GM12878 (cell line): Measurements from ENCODE around the gene AP2S1. TPM values are rescaled to one million over a fixed set of nuclear protein-coding genes. Genes with fewer than 3 reads are reported as not detected.

Source experiments
- ASH2L ChIP-seq: fragments of 300-600, 200-600 bp; sonication (generic); IDR thresholded peaks from 2 replicates; pipeline ENCODE4 v1.6.1; 2017; ENCODE audit warnings: low read depth, mild to moderate bottlenecking, borderline replicate concordance
- BACH1 ChIP-seq: fragments of 450-650 bp; IDR thresholded peaks from 2 replicates; pipeline ENCODE4 v1.6.1; 2017; ENCODE audit warnings: mild to moderate bottlenecking, borderline replicate concordance
- BMI1 ChIP-seq: fragments of 450-650 bp; IDR thresholded peaks from 2 replicates; pipeline ENCODE4 v1.6.1; 2016; ENCODE audit warnings: mild to moderate bottlenecking, moderate library complexity, borderline replicate concordance
- CBX3 ChIP-seq: fragments of 200-600 bp; sonication (generic); IDR thresholded peaks from 2 replicates; pipeline ENCODE4 v1.6.1; 2016; ENCODE audit warnings: low read depth, borderline replicate concordance
- CUX1 ChIP-seq: IDR thresholded peaks from 2 replicates; pipeline ENCODE4 v1.6.1; 2012; ENCODE audit warnings: improper control_type of control experiment, low read depth, low read length; ENCODE audit not compliant: insufficient replicate concordance
- IKZF1 ChIP-seq: fragments of 450-650 bp; conservative IDR thresholded peaks from 2 replicates; pipeline ENCODE4 v1.6.1; 2017; ENCODE audit warnings: antibody characterized with exemption, mild to moderate bottlenecking
- JUND ChIP-seq: IDR thresholded peaks from 2 replicates; pipeline ENCODE4 v1.6.1; 2012; ENCODE audit warnings: low read depth, mild to moderate bottlenecking, low read length, improper control_type of control experiment, moderate library complexity
- KLF5 ChIP-seq: fragments of 450-650 bp; IDR thresholded peaks from 2 replicates; pipeline ENCODE4 v1.6.1; 2014; ENCODE audit warnings: mild to moderate bottlenecking; ENCODE audit not compliant: partially characterized antibody
- SMAD1 ChIP-seq: fragments of 450-650 bp; IDR thresholded peaks from 2 replicates; pipeline ENCODE4 v1.6.1; 2018; ENCODE audit warnings: mild to moderate bottlenecking, low read depth; ENCODE audit not compliant: partially characterized antibody
- WRNIP1 ChIP-seq: IDR thresholded peaks from 2 replicates; pipeline ENCODE4 v1.6.1; 2011; ENCODE audit warnings: low read depth, low read length, improper control_type of control experiment, borderline replicate concordance
- polyA plus RNA-seq, 11 experiments: library from polyadenylated mRNA; depleted of rRNA in 4 of 11; unstranded in 6 of 11; stranded (reverse) in 5 of 11; fragments of >200 nt; fragmentation: Nextera tagmentation in 4 of 11; fragmentation: Illumina TruSeq in 1 of 11; extraction: Ambion mirVana in 4 of 11; extraction: Trizol in 1 of 11; gene quantifications; 1 replicate in 1 of 11; 2 replicates in 10 of 11; pipeline versions ENCODE4 v1.2.1 to v1.2.3, GENCODE V29; 2011 to 2016; ENCODE audit warnings: inconsistent platforms in 2 of 11, missing spikeins in 2 of 11, low read depth in 1 of 11
- total RNA-seq, 4 experiments: library from RNA; depleted of rRNA in 3 of 4; stranded (reverse); fragments of >200 nt in 3 of 4; fragmentation: Illumina TruSeq in 1 of 4; extraction: Trizol in 1 of 4; gene quantifications; 2 replicates each; pipeline versions ENCODE4 v1.2.1 to v1.2.3, GENCODE V29; 2013 to 2021
- TF ChIP-seq, protein P1 (sequence below): fragments of 450-650 bp; IDR thresholded peaks from 2 replicates; pipeline ENCODE4 v1.6.1; 2018; ENCODE audit warnings: borderline replicate concordance, mild to moderate bottlenecking; ENCODE audit not compliant: partially characterized antibody
- TF ChIP-seq, protein P2 (sequence below): fragments of 450-650 bp; IDR thresholded peaks from 2 replicates; pipeline ENCODE4 v1.6.1; 2016; ENCODE audit warnings: mild to moderate bottlenecking
- TF ChIP-seq, protein P3 (sequence below): fragments of 450-650 bp; IDR thresholded peaks from 2 replicates; pipeline ENCODE4 v1.6.1; 2016; ENCODE audit warnings: mild to moderate bottlenecking, moderate library complexity, borderline replicate concordance
- TF ChIP-seq, protein P4 (sequence below): IDR thresholded peaks from 2 replicates; pipeline ENCODE4 v1.6.1; 2012; ENCODE audit warnings: low read depth, low read length, improper control_type of control experiment

The AP2S1 gene
- total and polyA plus RNA-seq, 10 of the 15 experiments (the other 5 are each of a cell fraction or from before 2014, with no cell fraction given) = 10.8 to 239 (median 104) TPM

DNA sequence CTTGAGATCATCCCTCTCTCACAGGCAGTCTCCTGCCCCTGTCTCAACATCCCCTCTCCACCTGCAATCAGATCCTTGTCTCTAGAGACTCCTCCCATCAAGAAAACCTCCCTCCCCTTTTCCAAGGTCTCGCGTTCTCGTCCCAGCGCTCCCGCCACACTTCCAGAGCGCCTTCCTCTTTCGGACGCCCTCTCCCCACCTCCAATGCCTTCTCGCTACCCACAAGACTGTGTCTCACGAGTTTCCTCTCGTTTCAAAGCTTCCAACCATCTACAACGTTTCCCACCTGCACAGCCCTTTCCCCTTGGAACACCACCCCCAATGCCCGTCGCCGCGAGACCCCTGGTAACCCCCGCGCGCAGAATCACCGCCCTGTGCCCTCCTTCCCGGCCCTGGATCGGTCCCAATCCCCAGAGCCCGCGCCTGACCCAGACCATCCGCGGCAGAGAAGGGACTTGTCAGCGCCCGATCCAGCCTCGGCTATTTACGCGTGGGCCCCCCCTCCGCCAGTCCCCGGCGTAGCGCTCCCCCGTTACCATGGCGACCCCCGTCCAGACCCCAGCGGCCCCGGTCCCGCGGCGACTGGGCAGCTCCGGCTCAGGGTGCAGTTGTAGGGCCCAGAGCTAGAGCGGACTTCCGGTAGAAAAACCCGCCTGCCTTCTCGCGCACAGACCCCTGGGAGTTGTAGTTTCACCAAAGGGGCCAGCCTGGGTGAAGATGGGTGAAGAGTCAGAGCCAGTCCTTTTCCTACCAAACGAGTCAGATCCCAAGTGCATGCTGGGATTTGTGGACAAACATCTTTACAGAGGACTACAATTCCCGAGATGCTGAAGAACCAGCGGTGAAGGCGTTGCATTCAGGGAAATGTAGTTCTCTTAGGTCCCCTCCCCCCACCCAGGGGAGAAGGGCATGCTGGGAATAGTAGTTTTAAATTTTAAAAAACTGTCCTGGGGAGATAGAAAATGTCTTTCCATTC, at the start of gene AP2S1 (continued):
- TF ChIP-seq, protein P1, sequence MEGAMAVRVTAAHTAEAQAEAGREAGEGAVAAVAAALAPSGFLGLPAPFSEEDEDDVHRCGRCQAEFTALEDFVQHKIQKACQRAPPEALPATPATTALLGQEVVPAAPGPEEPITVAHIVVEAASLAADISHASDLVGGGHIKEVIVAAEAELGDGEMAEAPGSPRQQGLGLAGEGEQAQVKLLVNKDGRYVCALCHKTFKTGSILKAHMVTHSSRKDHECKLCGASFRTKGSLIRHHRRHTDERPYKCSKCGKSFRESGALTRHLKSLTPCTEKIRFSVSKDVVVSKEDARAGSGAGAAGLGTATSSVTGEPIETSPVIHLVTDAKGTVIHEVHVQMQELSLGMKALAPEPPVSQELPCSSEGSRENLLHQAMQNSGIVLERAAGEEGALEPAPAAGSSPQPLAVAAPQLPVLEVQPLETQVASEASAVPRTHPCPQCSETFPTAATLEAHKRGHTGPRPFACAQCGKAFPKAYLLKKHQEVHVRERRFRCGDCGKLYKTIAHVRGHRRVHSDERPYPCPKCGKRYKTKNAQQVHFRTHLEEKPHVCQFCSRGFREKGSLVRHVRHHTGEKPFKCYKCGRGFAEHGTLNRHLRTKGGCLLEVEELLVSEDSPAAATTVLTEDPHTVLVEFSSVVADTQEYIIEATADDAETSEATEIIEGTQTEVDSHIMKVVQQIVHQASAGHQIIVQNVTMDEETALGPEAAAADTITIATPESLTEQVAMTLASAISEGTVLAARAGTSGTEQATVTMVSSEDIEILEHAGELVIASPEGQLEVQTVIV = peak; percentile 53
- TF ChIP-seq JUND = no peak
- TF ChIP-seq KLF5 = no peak
- no peak for TF ChIP-seq CUX1
- TF ChIP-seq, protein P2, sequence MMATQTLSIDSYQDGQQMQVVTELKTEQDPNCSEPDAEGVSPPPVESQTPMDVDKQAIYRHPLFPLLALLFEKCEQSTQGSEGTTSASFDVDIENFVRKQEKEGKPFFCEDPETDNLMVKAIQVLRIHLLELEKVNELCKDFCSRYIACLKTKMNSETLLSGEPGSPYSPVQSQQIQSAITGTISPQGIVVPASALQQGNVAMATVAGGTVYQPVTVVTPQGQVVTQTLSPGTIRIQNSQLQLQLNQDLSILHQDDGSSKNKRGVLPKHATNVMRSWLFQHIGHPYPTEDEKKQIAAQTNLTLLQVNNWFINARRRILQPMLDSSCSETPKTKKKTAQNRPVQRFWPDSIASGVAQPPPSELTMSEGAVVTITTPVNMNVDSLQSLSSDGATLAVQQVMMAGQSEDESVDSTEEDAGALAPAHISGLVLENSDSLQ = peak; percentile 28; the same call in 1 of the 2 replicates
- TF ChIP-seq BACH1 = no peak; the same call in 1 of the 2 replicates
- peak; percentile 100 for TF ChIP-seq IKZF1
- TF ChIP-seq BMI1 = peak; percentile 92
- TF ChIP-seq WRNIP1 = no peak
- TF ChIP-seq, protein P3, sequence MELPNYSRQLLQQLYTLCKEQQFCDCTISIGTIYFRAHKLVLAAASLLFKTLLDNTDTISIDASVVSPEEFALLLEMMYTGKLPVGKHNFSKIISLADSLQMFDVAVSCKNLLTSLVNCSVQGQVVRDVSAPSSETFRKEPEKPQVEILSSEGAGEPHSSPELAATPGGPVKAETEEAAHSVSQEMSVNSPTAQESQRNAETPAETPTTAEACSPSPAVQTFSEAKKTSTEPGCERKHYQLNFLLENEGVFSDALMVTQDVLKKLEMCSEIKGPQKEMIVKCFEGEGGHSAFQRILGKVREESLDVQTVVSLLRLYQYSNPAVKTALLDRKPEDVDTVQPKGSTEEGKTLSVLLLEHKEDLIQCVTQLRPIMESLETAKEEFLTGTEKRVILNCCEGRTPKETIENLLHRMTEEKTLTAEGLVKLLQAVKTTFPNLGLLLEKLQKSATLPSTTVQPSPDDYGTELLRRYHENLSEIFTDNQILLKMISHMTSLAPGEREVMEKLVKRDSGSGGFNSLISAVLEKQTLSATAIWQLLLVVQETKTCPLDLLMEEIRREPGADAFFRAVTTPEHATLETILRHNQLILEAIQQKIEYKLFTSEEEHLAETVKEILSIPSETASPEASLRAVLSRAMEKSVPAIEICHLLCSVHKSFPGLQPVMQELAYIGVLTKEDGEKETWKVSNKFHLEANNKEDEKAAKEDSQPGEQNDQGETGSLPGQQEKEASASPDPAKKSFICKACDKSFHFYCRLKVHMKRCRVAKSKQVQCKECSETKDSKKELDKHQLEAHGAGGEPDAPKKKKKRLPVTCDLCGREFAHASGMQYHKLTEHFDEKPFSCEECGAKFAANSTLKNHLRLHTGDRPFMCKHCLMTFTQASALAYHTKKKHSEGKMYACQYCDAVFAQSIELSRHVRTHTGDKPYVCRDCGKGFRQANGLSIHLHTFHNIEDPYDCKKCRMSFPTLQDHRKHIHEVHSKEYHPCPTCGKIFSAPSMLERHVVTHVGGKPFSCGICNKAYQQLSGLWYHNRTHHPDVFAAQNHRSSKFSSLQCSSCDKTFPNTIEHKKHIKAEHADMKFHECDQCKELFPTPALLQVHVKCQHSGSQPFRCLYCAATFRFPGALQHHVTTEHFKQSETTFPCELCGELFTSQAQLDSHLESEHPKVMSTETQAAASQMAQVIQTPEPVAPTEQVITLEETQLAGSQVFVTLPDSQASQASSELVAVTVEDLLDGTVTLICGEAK = peak; percentile 95
- TF ChIP-seq SMAD1 = no peak
- TF ChIP-seq, protein P4, sequence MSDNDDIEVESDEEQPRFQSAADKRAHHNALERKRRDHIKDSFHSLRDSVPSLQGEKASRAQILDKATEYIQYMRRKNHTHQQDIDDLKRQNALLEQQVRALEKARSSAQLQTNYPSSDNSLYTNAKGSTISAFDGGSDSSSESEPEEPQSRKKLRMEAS = no peak
- no peak for TF ChIP-seq CBX3
- no peak for TF ChIP-seq ASH2L
